ENCODE results near the gene STX16. TPM values are rescaled to one million over a fixed set of nuclear protein-coding genes. Genes with fewer than 3 reads are reported as not detected.

Gene STX16
- total and polyA plus RNA-seq, 7 donors: 14.6 to 126 (median 43.8) TPM

DNA sequence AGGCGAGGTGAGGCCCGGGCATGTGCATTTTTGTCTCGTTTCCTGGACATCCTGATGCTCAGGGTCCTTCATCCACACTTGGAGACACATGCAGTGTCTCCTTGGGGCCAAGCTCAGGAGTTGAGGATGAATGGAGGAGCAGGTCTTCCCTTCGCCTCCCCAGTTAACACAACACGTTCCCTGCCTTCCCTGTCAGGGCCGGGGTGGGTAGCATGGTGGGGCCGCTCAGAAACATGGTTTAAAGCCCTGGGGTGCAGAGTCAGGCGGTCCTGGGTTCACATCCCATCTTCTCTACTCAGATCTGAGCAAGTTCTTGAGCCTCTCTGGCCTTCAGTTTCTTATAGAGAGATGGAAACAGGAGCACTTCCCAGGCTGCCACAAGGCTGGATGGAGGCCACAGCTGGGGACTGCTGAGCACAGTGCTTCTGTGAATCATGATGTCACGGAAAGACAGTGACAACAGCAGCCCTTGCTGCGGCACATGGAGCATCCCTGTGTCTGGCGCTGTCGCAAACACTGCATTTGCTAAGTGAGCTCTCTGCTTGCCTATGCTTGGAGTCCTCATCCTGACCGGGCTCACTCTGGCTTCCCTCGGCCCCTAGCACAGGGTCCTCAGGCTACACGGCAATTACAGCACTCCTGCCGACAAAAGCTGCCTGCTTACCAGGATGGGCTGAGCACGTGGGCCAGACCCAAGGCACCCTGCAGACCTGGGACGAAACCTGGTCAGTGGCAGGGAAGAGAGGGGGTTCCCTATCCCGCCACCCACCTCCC is 45.6 kb upstream of the STX16 start:
- Histone ChIP-seq H3K4me3 (no peak overlapping the region), H3K27ac (peak overlapping the region in 1 of 4 donors; percentile 53), H3K4me1 (peaks cover 0 to 50% (median 35%) of the 10 kb centered on the region in 4 donors), H3K27me3 (no peaks in the 10 kb centered on the region), H3K9me3 (no peaks in the 10 kb centered on the region), H3K36me3 (no peaks in the 10 kb centered on the region)
- TF ChIP-seq, protein P1, sequence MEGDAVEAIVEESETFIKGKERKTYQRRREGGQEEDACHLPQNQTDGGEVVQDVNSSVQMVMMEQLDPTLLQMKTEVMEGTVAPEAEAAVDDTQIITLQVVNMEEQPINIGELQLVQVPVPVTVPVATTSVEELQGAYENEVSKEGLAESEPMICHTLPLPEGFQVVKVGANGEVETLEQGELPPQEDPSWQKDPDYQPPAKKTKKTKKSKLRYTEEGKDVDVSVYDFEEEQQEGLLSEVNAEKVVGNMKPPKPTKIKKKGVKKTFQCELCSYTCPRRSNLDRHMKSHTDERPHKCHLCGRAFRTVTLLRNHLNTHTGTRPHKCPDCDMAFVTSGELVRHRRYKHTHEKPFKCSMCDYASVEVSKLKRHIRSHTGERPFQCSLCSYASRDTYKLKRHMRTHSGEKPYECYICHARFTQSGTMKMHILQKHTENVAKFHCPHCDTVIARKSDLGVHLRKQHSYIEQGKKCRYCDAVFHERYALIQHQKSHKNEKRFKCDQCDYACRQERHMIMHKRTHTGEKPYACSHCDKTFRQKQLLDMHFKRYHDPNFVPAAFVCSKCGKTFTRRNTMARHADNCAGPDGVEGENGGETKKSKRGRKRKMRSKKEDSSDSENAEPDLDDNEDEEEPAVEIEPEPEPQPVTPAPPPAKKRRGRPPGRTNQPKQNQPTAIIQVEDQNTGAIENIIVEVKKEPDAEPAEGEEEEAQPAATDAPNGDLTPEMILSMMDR (IDR thresholded peaks at IDR 0.05): no peak
- intact Hi-C loops (cut with DNase I): no loop called here
- no peak for DNase-seq
- 89 to 90% methylated on average over 19 of the region's 19 CpGs for WGBS, 2 donors

DNA sequence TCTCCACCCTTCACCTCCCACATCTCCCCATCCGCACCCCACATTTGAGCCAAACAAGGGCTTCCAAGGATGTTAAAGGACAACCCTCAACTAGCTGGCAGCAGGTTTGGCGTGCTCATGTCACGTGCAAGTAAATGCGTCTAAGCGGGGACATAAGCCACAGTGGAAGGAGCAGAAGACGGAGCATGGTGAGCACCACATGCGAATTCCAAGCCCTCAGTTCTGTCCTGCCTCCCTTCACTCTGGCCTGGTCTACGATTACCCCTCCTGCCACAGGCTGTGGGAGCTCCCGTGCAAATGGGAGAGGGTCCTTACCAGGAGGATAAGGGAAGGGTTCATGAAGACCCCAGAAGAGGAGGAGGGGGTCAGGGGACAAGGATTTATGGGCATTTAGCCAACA is 44.9 kb upstream of the STX16 start:
- 93 to 94% methylated on average over 9 of the region's 9 CpGs for WGBS, 2 donors
- Histone ChIP-seq H3K27me3 (no peaks in the 10 kb centered on the region), H3K36me3 (no peaks in the 10 kb centered on the region), H3K4me3 (no peak overlapping the region), H3K4me1 (peaks cover 0 to 44% (median 36%) of the 10 kb centered on the region in 4 donors), H3K9me3 (no peaks in the 10 kb centered on the region), H3K27ac (no peak overlapping the region)
- no peak for DNase-seq
- intact Hi-C loops (cut with DNase I): no loop called here
- TF ChIP-seq POLR2A (IDR thresholded peaks at IDR 0.05) (no peak), POLR2AphosphoS5 (IDR thresholded peaks at IDR 0.05) (no peak), EP300 (IDR thresholded peaks at IDR 0.05) (no peak)
- TF ChIP-seq, protein P1 (IDR thresholded peaks at IDR 0.05): no peak

DNA sequence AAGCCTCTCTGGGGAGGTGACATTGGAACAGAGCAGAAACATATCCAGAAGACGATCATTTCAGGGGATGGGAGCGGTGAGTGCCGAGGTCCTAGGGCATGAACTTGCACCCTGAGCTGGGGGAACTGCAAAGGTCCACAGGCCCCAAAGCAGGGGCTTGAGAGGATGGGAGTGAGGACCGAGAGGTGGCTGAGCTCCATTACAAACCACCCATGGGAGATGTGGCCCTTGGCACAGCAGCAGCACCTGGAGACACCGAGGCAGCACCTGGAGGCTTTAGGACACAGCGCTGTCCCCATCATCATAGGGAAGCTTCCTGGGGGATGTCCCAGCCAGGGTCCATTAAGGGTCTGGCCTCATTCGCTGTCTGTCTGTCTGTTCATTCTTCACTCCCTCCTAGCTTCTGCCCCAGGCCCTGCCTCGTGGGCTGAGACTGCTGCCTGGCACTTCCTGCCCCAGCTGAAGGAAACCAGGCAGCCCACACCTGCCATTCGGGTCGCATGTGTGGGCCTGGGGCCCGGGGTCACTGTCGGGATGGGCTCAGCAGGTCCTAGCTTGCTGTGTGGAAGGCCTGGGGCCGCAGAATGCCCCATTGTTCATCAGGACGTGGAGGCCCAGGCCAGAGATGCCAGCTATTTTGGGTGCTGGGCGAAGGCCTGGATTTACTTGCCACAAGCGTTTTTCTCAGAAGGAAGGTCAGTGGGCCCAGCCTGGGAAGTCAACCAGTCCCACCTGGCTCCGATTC is 42.8 kb upstream of the STX16 start:
- H3K27ac ChIP-seq: no peak overlapping the region
- intact Hi-C loops (cut with DNase I): no loop called here
- no peaks in the 10 kb centered on the region for H3K36me3 ChIP-seq
- whole genome bisulfite sequencing, 2 donors: 82 to 88% methylated on average over 17 of the region's 17 CpGs
- no peaks in the 10 kb centered on the region for H3K27me3 ChIP-seq
- TF ChIP-seq POLR2AphosphoS5 (IDR thresholded peaks at IDR 0.05): no peak
- TF ChIP-seq POLR2A (IDR thresholded peaks at IDR 0.05): no peak
- TF ChIP-seq, protein P1 (IDR thresholded peaks at IDR 0.05): no peak
- no peak overlapping the region for H3K4me3 ChIP-seq
- peaks cover 0 to 36% (median 34%) of the 10 kb centered on the region in 4 donors for H3K4me1 ChIP-seq
- DNase-seq: no peak
- H3K9me3 ChIP-seq: no peaks in the 10 kb centered on the region

DNA sequence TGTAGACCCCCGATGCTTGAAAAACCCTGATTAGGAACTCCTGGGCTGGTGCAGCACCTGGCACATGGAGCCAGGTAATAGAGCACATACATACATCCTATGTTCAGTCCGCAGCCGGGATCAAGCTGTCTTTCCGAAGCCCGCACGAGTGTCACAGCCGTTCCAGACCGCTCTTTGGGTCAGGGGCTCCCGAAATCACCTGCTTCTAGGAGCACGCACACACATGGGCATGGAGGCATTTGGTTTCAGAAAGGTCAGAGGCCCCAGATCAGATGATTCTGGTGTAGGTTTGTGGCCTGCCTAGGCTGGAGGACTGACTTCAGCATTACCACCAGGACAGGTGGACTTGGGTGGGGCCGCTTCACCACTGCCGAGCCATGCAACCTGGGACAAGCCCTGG is 42.1 kb upstream of the STX16 start:
- Histone ChIP-seq H3K9me3 (no peaks in the 10 kb centered on the region), H3K27me3 (no peaks in the 10 kb centered on the region), H3K4me1 (peaks cover 0 to 29% (median 28%) of the 10 kb centered on the region in 4 donors), H3K36me3 (no peaks in the 10 kb centered on the region), H3K27ac (no peak overlapping the region), H3K4me3 (no peak overlapping the region)
- 94 to 96% methylated on average over 12 of the region's 12 CpGs for WGBS, 2 donors
- TF ChIP-seq POLR2AphosphoS5 (IDR thresholded peaks at IDR 0.05): no peak
- TF ChIP-seq, protein P1 (IDR thresholded peaks at IDR 0.05): no peak
- TF ChIP-seq POLR2A (IDR thresholded peaks at IDR 0.05): no peak
- TF ChIP-seq EP300 (IDR thresholded peaks at IDR 0.05): no peak
- intact Hi-C loops (cut with DNase I): no loop called here
- no peak for DNase-seq

All from sigmoid colon (tissue), 7 donors.